NCI-H524 (cell line): ENCODE data around the gene HEBP1.
"Not testable (repeated sequence)": the region's sequence is repeated elsewhere in the genome, so short reads cannot be mapped to it uniquely, and the experiment has no call there.

Experiments used
- DNase-seq, 2 experiments: peaks; one replicate each; lab custom pipeline; 2025; lab: John Stamatoyannopoulos, UW

The HEBP1 gene

GRCh38 chr12:12999959-13000615 is at the start of gene HEBP1:
Gene HEBP1, minus strand, starts transcription at chr12:13000265. Its CDS starts 151 bp downstream, at chr12:13000114.
- peak; percentile 66 to 73 for DNase-seq

- no peak for DNase-seq
Observed at GRCh38 chr12:13049816-13050215, 49.8 kb upstream of the HEBP1 start.

GRCh38 chr12:13046964-13047363 is 46.9 kb upstream of the HEBP1 start:
- DNase-seq: no peak

- DNase-seq: no peak
Observed at GRCh38 chr12:13045816-13046215, 45.8 kb upstream of the HEBP1 start.

GRCh38 chr12:13044906-13045299 is 44.8 kb upstream of the HEBP1 start:
- DNase-seq: peak; percentile 21 to 40

- DNase-seq: peak; percentile 58 to 78
Observed at GRCh38 chr12:13044002-13044905, 44.2 kb upstream of the HEBP1 start, which contains the start of gene FAM234B. Gene FAM234B, plus strand, starts transcription at chr12:13044381. Its CDS starts 23 bp downstream, at chr12:13044404.

- DNase-seq: no peak
Observed at GRCh38 chr12:13042666-13043230, 42.7 kb upstream of the HEBP1 start.

- DNase-seq: no peak
Observed at GRCh38 chr12:13041224-13041623, 41.2 kb upstream of the HEBP1 start.

GRCh38 chr12:13039328-13039956 is 39.4 kb upstream of the HEBP1 start:
- DNase-seq: peak in 1 of 2 experiments; percentile 37

- no peak for DNase-seq
Observed at GRCh38 chr12:13038491-13039161, 38.6 kb upstream of the HEBP1 start.

GRCh38 chr12:13036881-13037280 is 36.8 kb upstream of the HEBP1 start:
- no peak for DNase-seq

GRCh38 chr12:13035335-13035734 is 35.3 kb upstream of the HEBP1 start:
- not testable (repeated sequence) for DNase-seq

GRCh38 chr12:13033476-13033875 is 33.4 kb upstream of the HEBP1 start:
- no peak for DNase-seq

GRCh38 chr12:13032164-13032563 is 32.1 kb upstream of the HEBP1 start:
- DNase-seq: no peak

- DNase-seq: peak; percentile 86 to 95
Observed at GRCh38 chr12:13030541-13031291, 30.7 kb upstream of the HEBP1 start.

GRCh38 chr12:13028825-13029570 is 28.9 kb upstream of the HEBP1 start:
- DNase-seq: peak; percentile 63 to 87

GRCh38 chr12:13027508-13027907 is 27.4 kb upstream of the HEBP1 start:
- no peak for DNase-seq

GRCh38 chr12:13027032-13027431 is 27.0 kb upstream of the HEBP1 start:
- DNase-seq: no peak

- no peak for DNase-seq
Observed at GRCh38 chr12:13026286-13026685, 26.2 kb upstream of the HEBP1 start.

GRCh38 chr12:13024531-13024916 is 24.5 kb upstream of the HEBP1 start:
- DNase-seq: no peak
